A549 (cell line): ENCODE measurements around the gene KNDC1. TPM values are rescaled to one million over a fixed set of nuclear protein-coding genes. Genes with fewer than 3 reads are reported as not detected.

Experiments used
- ATAC-seq, 2 experiments: fragments of 200-7000 bp in 1 of 2; fragments of >200 bp in 1 of 2; cut with Nextera tagmentation in 1 of 2; cut with Tn5 transposase in 1 of 2; 3 replicates each; pipeline versions ENCODE4 v1.8.0 to v1.9.1; 2018 to 2020; ENCODE audit warnings: mild to moderate bottlenecking in 1 of 2, moderate library complexity in 1 of 2
- CTCF ChIA-PET: fragments of 300-600 bp; sonication (Branson Sonifier 250); formaldehyde crosslinking; extraction: SDS; loops from one replicate; lab custom pipeline; 2021; ENCODE audit warnings: antibody characterized with exemption, inconsistent platforms; lab: Yijun Ruan, JAX
- POLR2A ChIA-PET: fragments of 350-600 bp; formaldehyde crosslinking; extraction: SDS; loops from one replicate; lab custom pipeline; 2021; ENCODE audit warnings: antibody characterized with exemption, inconsistent platforms; lab: Yijun Ruan, JAX
- DNase-seq, 2 experiments: peaks; one replicate each; pipeline versions ENCODE4 v3.0.0 to v3.0.0-alpha.2; 2011 to 2016; ENCODE audit warnings: low read depth in 1 of 2, low spot score in 1 of 2
- FAIRE-seq: peaks from 2 replicates; lab custom pipeline; 2011; peaks lifted over from hg19 to GRCh38; lab: Jason Lieb, UNC
- H3K27ac ChIP-seq, 2 experiments: fragments of >200 bp; sonication (Bioruptor Twin); formaldehyde crosslinking; 3 replicates each; pipeline ENCODE4 v1.5.1; 2016 to 2017
- H3K4me1 ChIP-seq: fragments of >200 bp; sonication (Bioruptor Twin); formaldehyde crosslinking; 3 replicates; pipeline ENCODE4 v1.6.1; 2016
- H3K4me2 ChIP-seq: fragments of >200 bp; sonication (Bioruptor Twin); formaldehyde crosslinking; 3 replicates; pipeline ENCODE4 v1.6.1; 2016
- H3K4me3 ChIP-seq: fragments of >200 bp; sonication (Bioruptor Twin); formaldehyde crosslinking; 3 replicates; pipeline ENCODE4 v1.5.1; 2016
- H3K9me3 ChIP-seq: fragments of >200 bp; sonication (Bioruptor Twin); formaldehyde crosslinking; 3 replicates; pipeline ENCODE4 v1.6.1; 2016
- CEBPB ChIP-seq, 2 experiments: fragments of >200 bp in 1 of 2; sonication (Bioruptor Twin) in 1 of 2; formaldehyde crosslinking in 1 of 2; IDR thresholded peaks; 2 replicates each; pipeline ENCODE4 v1.6.1; 2012 to 2016
- EHF ChIP-seq: fragments of 250-450 bp; sonication (Bioruptor Pico); IDR thresholded peaks from 2 replicates; pipeline ENCODE4 v1.5.0; 2020; ENCODE audit warnings: mild to moderate bottlenecking
- EHMT2 ChIP-seq: fragments of 200-600 bp; sonication (generic); IDR thresholded peaks from 2 replicates; pipeline ENCODE4 v1.6.1; 2016; ENCODE audit warnings: antibody characterized with exemption, low read depth, mild to moderate bottlenecking, moderate library complexity
- ESRRA ChIP-seq: fragments of 150-350 bp; IDR thresholded peaks from 2 replicates; pipeline ENCODE4 v1.6.1; 2014; ENCODE audit warnings: mild to moderate bottlenecking, low read length, borderline replicate concordance
- FOXS1 ChIP-seq: fragments of 250-450 bp; sonication (Bioruptor Pico); IDR thresholded peaks from 2 replicates; pipeline ENCODE4 v1.5.0; 2020; ENCODE audit warnings: mild to moderate bottlenecking, moderate library complexity
- HOXB5 ChIP-seq: fragments of 250-450 bp; sonication (Bioruptor Pico); IDR thresholded peaks from 2 replicates; pipeline ENCODE4 v1.5.0; 2020; ENCODE audit warnings: mild to moderate bottlenecking, moderate library complexity
- JUN ChIP-seq, 2 experiments: fragments of >200 bp; sonication (Bioruptor Twin); formaldehyde crosslinking; IDR thresholded peaks; 2 replicates in 1 of 2; 3 replicates in 1 of 2; pipeline ENCODE4 v1.6.1; 2016 to 2017
- MYC ChIP-seq: IDR thresholded peaks from 2 replicates; pipeline ENCODE4 v1.6.1; 2012; ENCODE audit warnings: mild to moderate bottlenecking, inconsistent platforms, low read length, improper control_type of control experiment, borderline replicate concordance
- NR3C1 ChIP-seq: fragments of >200 bp; sonication (Bioruptor Twin); formaldehyde crosslinking; IDR thresholded peaks from 3 replicates; pipeline ENCODE4 v1.6.1; 2017
- POLR2A ChIP-seq: IDR thresholded peaks from 2 replicates; pipeline ENCODE4 v1.6.1; 2012; ENCODE audit warnings: mild to moderate bottlenecking, low read length
- POLR2AphosphoS2 ChIP-seq: conservative IDR thresholded peaks from 2 replicates; pipeline ENCODE4 v1.6.1; 2012; ENCODE audit warnings: low read length, improper control_type of control experiment, inconsistent platforms
- RAD21 ChIP-seq, 2 experiments: fragments of >200 bp in 1 of 2; sonication (Bioruptor Twin) in 1 of 2; formaldehyde crosslinking in 1 of 2; IDR thresholded peaks in 1 of 2; conservative IDR thresholded peaks in 1 of 2; 2 replicates in 1 of 2; 3 replicates in 1 of 2; pipeline ENCODE4 v1.6.1; 2012 to 2018; ENCODE audit warnings: inconsistent platforms in 1 of 2
- RARB ChIP-seq: fragments of 250-450 bp; sonication (Bioruptor Pico); IDR thresholded peaks from 2 replicates; pipeline ENCODE4 v1.8.0; 2021; ENCODE audit warnings: mild to moderate bottlenecking, moderate library complexity
- RCOR1 ChIP-seq: fragments of 150-350 bp; IDR thresholded peaks from 2 replicates; pipeline ENCODE4 v1.6.1; 2014; ENCODE audit warnings: antibody characterized with exemption, low read length, low read depth
- RFX5 ChIP-seq: fragments of 450-650 bp; IDR thresholded peaks from 2 replicates; pipeline ENCODE4 v1.7.1; 2014; ENCODE audit warnings: antibody characterized with exemption, mild to moderate bottlenecking, moderate library complexity
- RNF2 ChIP-seq: fragments of 200-600 bp; sonication (generic); IDR thresholded peaks from 2 replicates; pipeline ENCODE4 v1.6.1; 2016; ENCODE audit warnings: low read depth, mild to moderate bottlenecking, antibody characterized with exemption, moderate library complexity, borderline replicate concordance
- TP53 ChIP-seq: fragments of 250-450 bp; sonication (Bioruptor Pico); IDR thresholded peaks from 2 replicates; pipeline ENCODE4 v1.5.0; 2021; ENCODE audit warnings: mild to moderate bottlenecking, moderate library complexity
- ZNF302 ChIP-seq: fragments of 250-450 bp; sonication (Bioruptor Pico); IDR thresholded peaks from 2 replicates; pipeline ENCODE4 v1.9.0; 2021; ENCODE audit warnings: inconsistent platforms, mild to moderate bottlenecking, moderate library complexity
- ZSCAN20 ChIP-seq: fragments of 250-450 bp; sonication (Bioruptor Pico); IDR thresholded peaks from 2 replicates; pipeline ENCODE4 v1.8.0; 2022; ENCODE audit warnings: mild to moderate bottlenecking, moderate library complexity
- WGBS: methylation state at CpG from one replicate; pipeline ENCODE4 v1.1.6; 2017; ENCODE audit errors: missing lambda C conversion rate; 5-methylcytosine and 5-hydroxymethylcytosine counted together
- polyA plus RNA-seq, 4 experiments: library from polyadenylated mRNA; depleted of rRNA in 3 of 4; stranded (reverse); fragments of >200 nt; fragmentation: RNase III in 1 of 4; extraction: RNeasy Plus Mini Kit Qiagen cat#74134 plus additional on column Dnase treatment in 1 of 4; gene quantifications; 2 replicates in 3 of 4; 3 replicates in 1 of 4; pipeline ENCODE4 v1.2.3, GENCODE V29; 2011 to 2017
- TF ChIP-seq, protein P1 (sequence below): IDR thresholded peaks from 2 replicates; pipeline ENCODE4 v1.6.1; 2012
- TF ChIP-seq, protein P2 (sequence below): fragments of >200 bp; sonication (Bioruptor Twin); formaldehyde crosslinking; IDR thresholded peaks from 2 replicates; pipeline ENCODE4 v1.6.1; 2016
- TF ChIP-seq, protein P3 (sequence below): fragments of >200 bp; sonication (Bioruptor Twin); formaldehyde crosslinking; IDR thresholded peaks from 3 replicates; pipeline ENCODE4 v1.6.1; 2016

Gene KNDC1
- polyA plus RNA-seq, 2 of the 4 experiments (the other 2 are of a cell fraction) = 0.56 to 0.63 TPM

DNA sequence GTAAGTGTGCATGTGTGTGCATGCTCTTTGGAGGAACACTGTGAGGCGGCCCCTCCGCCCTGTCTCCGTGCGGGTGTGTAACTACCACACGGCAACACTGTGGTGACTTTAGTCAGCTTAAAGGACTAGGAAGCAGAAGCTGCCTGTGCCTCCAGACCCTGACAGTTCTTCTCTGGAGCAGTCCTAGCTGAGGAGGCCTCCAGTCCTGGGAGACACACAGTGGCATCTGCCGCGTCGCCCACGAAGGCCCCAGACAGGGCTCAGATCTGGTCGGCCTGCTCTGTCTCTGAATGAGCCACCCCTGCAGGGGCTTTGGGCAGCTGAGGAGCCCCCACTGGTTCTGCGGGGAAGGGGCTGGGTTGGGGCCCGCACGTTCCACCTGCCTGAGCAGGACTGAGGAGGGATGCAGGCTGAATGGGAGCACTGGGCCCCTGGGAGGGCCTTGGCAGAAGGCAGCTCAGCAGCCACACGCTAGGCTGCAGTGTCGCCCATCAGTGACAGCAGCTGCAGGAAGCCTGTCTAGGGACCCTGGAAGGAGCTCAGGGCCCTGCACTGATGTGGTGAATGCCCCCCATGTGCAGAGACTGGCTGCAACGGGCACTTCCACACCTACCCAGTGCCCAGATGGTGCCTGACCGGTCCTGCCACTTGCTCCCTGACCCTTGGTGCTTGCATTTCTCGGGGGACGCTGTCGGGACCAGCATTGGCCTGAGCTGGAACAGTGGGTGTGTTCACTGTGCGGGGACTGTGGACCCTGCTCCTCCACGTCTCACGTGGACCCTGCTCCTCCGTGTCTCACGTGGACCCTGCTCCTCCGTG lies 27.3 kb upstream of the KNDC1 start:
- peak; percentile 7 to 16; a peak in 3 of 6 replicates for ATAC-seq
- CTCF ChIA-PET = interaction anchor here (2.0 kb wide), 1 partner anchor 11 kb away, joined by 13 read pairs; no protein-coding TSS in a partner anchor
- TF ChIP-seq, protein P1, sequence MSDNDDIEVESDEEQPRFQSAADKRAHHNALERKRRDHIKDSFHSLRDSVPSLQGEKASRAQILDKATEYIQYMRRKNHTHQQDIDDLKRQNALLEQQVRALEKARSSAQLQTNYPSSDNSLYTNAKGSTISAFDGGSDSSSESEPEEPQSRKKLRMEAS = no peak
- TF ChIP-seq ZSCAN20 (CRISPR knock-in tag) (no peak), POLR2AphosphoS2 (no peak), ZNF302 (CRISPR knock-in tag) (no peak), RNF2 (no peak), CEBPB (IDR thresholded peaks at IDR 0.05) (no peak), HOXB5 (CRISPR knock-in tag) (no peak), RAD21 (conservative IDR thresholded peaks at IDR 0.05 in 1 of 2, IDR thresholded peaks at IDR 0.05 in 1 of 2) (no peak), POLR2A (no peak), JUN (IDR thresholded peaks at IDR 0.05) (no peak)
- TF ChIP-seq, all 56 proteins: peak for 0

DNA sequence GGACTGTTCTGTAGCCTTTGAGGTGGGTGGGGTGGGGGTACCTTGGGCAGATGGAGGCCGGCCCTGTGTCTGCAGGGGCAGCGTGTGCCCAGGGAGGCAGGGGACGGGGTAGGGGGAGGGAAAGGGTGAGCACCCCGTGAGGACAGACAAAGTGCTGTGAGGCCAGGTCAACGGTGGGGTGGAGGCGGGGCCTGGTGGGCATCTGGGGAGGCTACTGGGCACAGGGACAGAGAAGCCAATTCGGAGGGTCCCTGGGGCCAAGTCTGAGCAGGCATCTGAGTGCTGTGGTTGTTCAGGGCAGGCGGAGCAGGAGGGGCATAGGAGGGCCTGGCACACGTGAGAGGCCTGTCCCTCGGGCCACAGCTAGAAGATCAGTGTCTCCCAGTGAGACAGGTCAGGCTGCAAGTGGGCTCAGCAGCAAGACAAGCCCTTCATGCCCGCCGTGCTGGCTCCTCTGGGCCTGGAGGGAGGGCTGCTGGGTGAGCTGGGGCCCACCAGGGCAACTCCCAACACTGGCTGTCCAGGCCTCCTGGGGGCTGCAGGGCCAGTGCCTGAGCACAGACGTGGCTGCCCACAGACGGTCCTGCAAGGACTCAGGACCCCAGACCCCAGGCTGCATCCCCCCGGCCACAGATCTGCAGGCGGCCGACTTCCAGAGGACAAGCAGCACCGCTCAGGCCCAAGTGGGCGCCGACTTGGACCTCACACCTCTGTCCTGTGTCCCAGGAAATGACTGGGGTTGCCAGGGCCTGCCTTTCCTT lies 26.4 kb upstream of the KNDC1 start:
- WGBS = 78% methylated on average over 8 of the region's 20 CpGs

More for the DNA sequence above, 27.3 kb upstream of the KNDC1 start:
- FAIRE-seq = no peak
- no peaks in the 10 kb centered on the region for H3K4me1 ChIP-seq
- 71% methylated on average over 16 of the region's 26 CpGs for WGBS
- H3K4me3 ChIP-seq = no peak overlapping the region
- DNase-seq = no peak
- H3K4me2 ChIP-seq = no peak overlapping the region
- POLR2A ChIA-PET = no interaction called here
- H3K9me3 ChIP-seq = no peaks in the 10 kb centered on the region
- no peak overlapping the region for H3K27ac ChIP-seq

DNA sequence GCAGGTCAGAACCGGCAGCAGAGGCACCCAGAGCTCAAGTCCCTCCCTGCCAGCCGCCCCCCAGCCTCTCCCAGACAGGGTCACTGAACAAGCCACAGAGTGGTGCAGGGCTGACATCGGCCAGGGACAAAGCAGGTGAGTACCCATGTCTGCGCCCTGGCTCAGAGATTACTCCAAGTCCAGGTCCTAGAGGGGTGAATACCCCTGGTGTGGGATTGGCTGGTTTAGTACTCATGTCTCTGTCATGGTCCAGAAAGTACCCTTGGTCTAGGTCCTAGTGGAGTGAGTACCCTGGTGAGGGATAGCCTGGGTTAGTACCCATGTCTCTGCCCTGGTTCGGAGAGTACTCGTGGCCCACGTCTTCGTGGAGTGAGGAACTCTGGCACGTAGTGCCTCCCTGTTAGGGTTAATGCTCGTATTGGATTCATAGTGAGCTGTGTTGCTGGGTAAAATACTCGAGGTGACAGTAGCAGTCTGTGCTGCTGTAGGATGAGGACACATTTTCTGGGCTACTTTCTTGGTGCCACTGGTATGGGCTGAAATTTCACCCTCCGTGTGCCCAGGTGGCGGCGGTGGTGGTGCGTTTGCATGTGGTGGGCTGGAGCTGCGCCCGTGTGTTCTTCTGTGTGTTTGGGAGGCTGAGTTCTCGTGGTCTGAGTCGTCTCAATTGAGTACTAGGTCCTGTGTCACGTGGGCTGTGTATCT lies 25.5 kb upstream of the KNDC1 start:
- ATAC-seq (peak in 1 of 2 experiments; percentile 23; a peak in 2 of 6 replicates), DNase-seq (no peak), FAIRE-seq (no peak)
- H3K4me1 ChIP-seq = no peaks in the 10 kb centered on the region
- TF ChIP-seq ZNF302 (CRISPR knock-in tag) (no peak), RARB (no peak), RFX5 (peak; percentile 82)
- 70% methylated on average over 20 of the region's 20 CpGs for WGBS
- H3K4me3 ChIP-seq = no peak overlapping the region
- POLR2A ChIA-PET = no interaction called here
- no peak overlapping the region for H3K27ac ChIP-seq
- H3K4me2 ChIP-seq = no peak overlapping the region
- no peaks in the 10 kb centered on the region for H3K9me3 ChIP-seq
- CTCF ChIA-PET = interaction anchor here (0.7 to 1.8 kb wide), 2 partner anchors 9 to 196 kb away, joined by 3 to 7 read pairs; no protein-coding TSS in a partner anchor

More for the DNA sequence above, 26.4 kb upstream of the KNDC1 start:
- DNase-seq = no peak
- H3K4me3 ChIP-seq = no peak overlapping the region
- ATAC-seq = peak in 1 of 2 experiments; percentile 7; a peak in 1 of 6 replicates
- no peak overlapping the region for H3K27ac ChIP-seq
- FAIRE-seq = no peak
- H3K4me2 ChIP-seq = no peak overlapping the region
- ChIA-PET POLR2A (no interaction called here), CTCF (interaction anchor here (1.8 to 2.0 kb wide), 2 partner anchors 10 kb away, joined by 7 to 13 read pairs; no protein-coding TSS in a partner anchor)
- TF ChIP-seq RARB = no peak
- no peaks in the 10 kb centered on the region for H3K4me1 ChIP-seq
- no peaks in the 10 kb centered on the region for H3K9me3 ChIP-seq

DNA sequence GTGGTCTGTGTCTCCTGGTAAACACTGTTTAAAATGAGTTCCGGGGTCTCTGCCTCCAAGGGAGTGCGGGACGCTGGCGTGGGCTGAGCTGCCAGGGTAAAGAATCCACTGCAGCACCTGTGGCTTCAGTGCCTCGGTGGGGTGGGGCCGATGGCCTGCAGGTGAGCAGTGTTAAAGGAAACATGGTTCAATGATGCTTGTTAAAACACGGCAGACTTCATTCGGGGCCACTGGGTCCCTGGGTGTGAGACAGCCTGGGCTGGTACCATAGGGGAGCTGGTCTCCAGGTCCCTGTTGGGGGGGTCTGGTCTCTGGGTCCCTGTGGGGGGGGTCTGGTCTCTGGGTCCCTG lies 24.9 kb upstream of the KNDC1 start:
- no peak for ATAC-seq
- DNase-seq = no peak
- Histone ChIP-seq H3K4me2 (no peak overlapping the region), H3K27ac (no peak overlapping the region), H3K9me3 (no peaks in the 10 kb centered on the region), H3K4me1 (no peaks in the 10 kb centered on the region), H3K4me3 (no peak overlapping the region)
- POLR2A ChIA-PET = no interaction called here
- CTCF ChIA-PET = interaction anchor here (1.8 kb wide), 1 partner anchor 9 kb away, joined by 7 read pairs; no protein-coding TSS in a partner anchor
- WGBS = 54% methylated on average over 8 of the region's 8 CpGs
- no peak for FAIRE-seq
- TF ChIP-seq, protein P2, sequence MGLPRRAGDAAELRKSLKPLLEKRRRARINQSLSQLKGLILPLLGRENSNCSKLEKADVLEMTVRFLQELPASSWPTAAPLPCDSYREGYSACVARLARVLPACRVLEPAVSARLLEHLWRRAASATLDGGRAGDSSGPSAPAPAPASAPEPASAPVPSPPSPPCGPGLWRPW = no peak
- TF ChIP-seq NR3C1 (no peak), JUN (IDR thresholded peaks at IDR 0.05) (no peak), TP53 (CRISPR knock-in tag) (no peak), EHF (CRISPR knock-in tag) (no peak), ESRRA (no peak), RFX5 (no peak), EHMT2 (no peak), RCOR1 (no peak), MYC (no peak), FOXS1 (CRISPR knock-in tag) (no peak), RARB (no peak), HOXB5 (CRISPR knock-in tag) (no peak)
- TF ChIP-seq, protein P3, sequence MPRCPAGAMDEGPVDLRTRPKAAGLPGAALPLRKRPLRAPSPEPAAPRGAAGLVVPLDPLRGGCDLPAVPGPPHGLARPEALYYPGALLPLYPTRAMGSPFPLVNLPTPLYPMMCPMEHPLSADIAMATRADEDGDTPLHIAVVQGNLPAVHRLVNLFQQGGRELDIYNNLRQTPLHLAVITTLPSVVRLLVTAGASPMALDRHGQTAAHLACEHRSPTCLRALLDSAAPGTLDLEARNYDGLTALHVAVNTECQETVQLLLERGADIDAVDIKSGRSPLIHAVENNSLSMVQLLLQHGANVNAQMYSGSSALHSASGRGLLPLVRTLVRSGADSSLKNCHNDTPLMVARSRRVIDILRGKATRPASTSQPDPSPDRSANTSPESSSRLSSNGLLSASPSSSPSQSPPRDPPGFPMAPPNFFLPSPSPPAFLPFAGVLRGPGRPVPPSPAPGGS = no peak
